Left ventricle myocardium inferior (tissue), 1 donor: ENCODE data around the gene MED31. TPM values are rescaled to one million over a fixed set of nuclear protein-coding genes. Genes with fewer than 3 reads are reported as not detected.

Experiments used
- DNase-seq: peaks from one replicate; pipeline ENCODE4 v3.0.0-alpha.2; 2020
- H3K27ac ChIP-seq: fragments of 200-600 bp; replicated peaks from 2 replicates; pipeline ENCODE4 v1.8.0; 2021
- H3K27me3 ChIP-seq: fragments of 200-600 bp; 2 replicates; pipeline ENCODE4 v1.8.0; 2021; ENCODE audit warnings: low read depth
- H3K36me3 ChIP-seq: fragments of 200-600 bp; 2 replicates; pipeline ENCODE4 v1.8.0; 2021
- H3K4me1 ChIP-seq: fragments of 200-600 bp; 2 replicates; pipeline ENCODE4 v1.8.0; 2021
- H3K4me3 ChIP-seq: fragments of 200-600 bp; 2 replicates; pipeline ENCODE4 v1.8.0; 2021; ENCODE audit warnings: mild to moderate bottlenecking, moderate library complexity
- H3K9me3 ChIP-seq: fragments of 200-600 bp; replicated peaks from 2 replicates; pipeline ENCODE4 v1.8.0; 2021
- CTCF ChIP-seq: fragments of 200-600 bp; IDR thresholded peaks from 2 replicates; pipeline ENCODE4 v1.8.0; 2021; ENCODE audit warnings: antibody characterized with exemption, mild to moderate bottlenecking, borderline replicate concordance
- intact Hi-C: fragments of 100-400 bp; cut with micrococcal nuclease; formaldehyde crosslinking; loops from one replicate; pipeline ENCODE4 v1.11.0; 2022
- long read RNA-seq: library from polyadenylated mRNA; unstranded; transcript quantifications from one replicate; pipeline ENCODE4 v2.0.0, GENCODE V29; 2021
- total RNA-seq: library from RNA; stranded (reverse); fragmentation: NEBNext Ultra II Directional; extraction: Animal tissue kit (Norgen Biotek cat#: 25700); gene quantifications from one replicate; pipeline ENCODE4 v1.2.1, GENCODE V29; 2021
- donor health status: DM: no; HTN: yes; CAD: no; lungs with severe emphysema.

The MED31 gene
- 14.1 TPM for total RNA-seq
- long read RNA-seq, transcript MED31-201 (4 exons, 1,654 nt), result major isoform, 15 of 19 reads
- long read RNA-seq, partial matches to known transcripts, result 2 of 19 reads
- long read RNA-seq, other reads (novel, unspliced or antisense), result 1 of 19 reads

GRCh38 chr17:6651354-6651918 is at the start of gene MED31, which contains the start of gene C17orf100:
Gene MED31, minus strand, starts transcription at chr17:6651605. Its CDS starts 77 bp downstream, at chr17:6651528.
Gene C17orf100, plus strand, starts transcription at chr17:6651762. Its CDS starts 152 bp downstream, at chr17:6651914.
- Histone ChIP-seq H3K27ac (peak within 1 kb of the TSS; percentile 88), H3K36me3 (peaks cover 26% of the 10 kb centered on the region), H3K9me3 (no peaks in the 10 kb centered on the region), H3K27me3 (peaks cover 42% of the 10 kb centered on the region), H3K4me3 (peak within 1 kb of the TSS; percentile 98), H3K4me1 (peaks cover 66% of the 10 kb centered on the region)
- no peak for TF ChIP-seq CTCF
- intact Hi-C loops, result no loop called here
- DNase-seq, result peak; percentile 95

GRCh38 chr17:6700948-6701307 is 49.5 kb upstream of the MED31 start:
- H3K27me3 ChIP-seq, result peaks cover 47% of the 10 kb centered on the region
- no peak for DNase-seq
- no peak overlapping the region for H3K27ac ChIP-seq
- H3K9me3 ChIP-seq, result no peaks in the 10 kb centered on the region
- TF ChIP-seq CTCF, result no peak
- no peak overlapping the region for H3K4me3 ChIP-seq
- no peaks in the 10 kb centered on the region for H3K4me1 ChIP-seq
- intact Hi-C loops, result no loop called here
- no peaks in the 10 kb centered on the region for H3K36me3 ChIP-seq

GRCh38 chr17:6699997-6700947 is 48.9 kb upstream of the MED31 start:
- Histone ChIP-seq H3K27ac (no peak overlapping the region), H3K4me1 (no peaks in the 10 kb centered on the region), H3K4me3 (no peak overlapping the region), H3K36me3 (no peaks in the 10 kb centered on the region), H3K27me3 (peaks cover 47% of the 10 kb centered on the region), H3K9me3 (no peaks in the 10 kb centered on the region)
- intact Hi-C loops, result no loop called here
- DNase-seq, result no peak
- TF ChIP-seq CTCF, result no peak

GRCh38 chr17:6698004-6698403 is 46.6 kb upstream of the MED31 start:
- Histone ChIP-seq H3K27ac (no peak overlapping the region), H3K27me3 (peaks cover 42% of the 10 kb centered on the region), H3K4me3 (no peak overlapping the region), H3K4me1 (no peaks in the 10 kb centered on the region), H3K9me3 (no peaks in the 10 kb centered on the region), H3K36me3 (no peaks in the 10 kb centered on the region)
- no peak for DNase-seq
- intact Hi-C loops, result no loop called here
- TF ChIP-seq CTCF, result no peak

GRCh38 chr17:6696906-6697305 is 45.5 kb upstream of the MED31 start:
- H3K27ac ChIP-seq, result no peak overlapping the region
- H3K4me1 ChIP-seq, result no peaks in the 10 kb centered on the region
- H3K27me3 ChIP-seq, result peaks cover 38% of the 10 kb centered on the region
- H3K36me3 ChIP-seq, result no peaks in the 10 kb centered on the region
- H3K9me3 ChIP-seq, result no peaks in the 10 kb centered on the region
- DNase-seq, result no peak
- intact Hi-C loops, result no loop called here
- H3K4me3 ChIP-seq, result no peak overlapping the region
- TF ChIP-seq CTCF, result no peak
